Embryonic facial prominence (tissue), 1 donor: Measurements from ENCODE around the gene EDN2.

Experiments used
- DNase-seq: peaks from one replicate; pipeline ENCODE4 v3.0.0-alpha.2; 2016; ENCODE audit errors: extremely low spot score

The EDN2 gene

GRCh38 chr1:41437011-41437355 is 47.5 kb downstream of the EDN2 start:
- no peak for DNase-seq

- DNase-seq = no peak
Observed at GRCh38 chr1:41436281-41437010, 48.0 kb downstream of the EDN2 start.

GRCh38 chr1:41435570-41436178 is 48.8 kb downstream of the EDN2 start:
- DNase-seq = no peak

- no peak for DNase-seq
Observed at GRCh38 chr1:41434748-41435449, 49.6 kb downstream of the EDN2 start.

- no peak for DNase-seq
Observed at GRCh38 chr1:41434306-41434705, 50.2 kb downstream of the EDN2 start.

- no peak for DNase-seq
Observed at GRCh38 chr1:41433501-41433900, 51.0 kb downstream of the EDN2 start.

- DNase-seq = no peak
Observed at GRCh38 chr1:41432481-41433280, 51.8 kb downstream of the EDN2 start.

- no peak for DNase-seq
Observed at GRCh38 chr1:41431490-41432350, 52.8 kb downstream of the EDN2 start.

GRCh38 chr1:41430582-41430981 is 53.9 kb downstream of the EDN2 start:
- DNase-seq = no peak

- no peak for DNase-seq
Observed at GRCh38 chr1:41430069-41430468, 54.4 kb downstream of the EDN2 start.

GRCh38 chr1:41429641-41430035 is 54.8 kb downstream of the EDN2 start:
- no peak for DNase-seq
